ENCODE results near the gene ZBTB16.

- TF ChIP-seq, protein P1, sequence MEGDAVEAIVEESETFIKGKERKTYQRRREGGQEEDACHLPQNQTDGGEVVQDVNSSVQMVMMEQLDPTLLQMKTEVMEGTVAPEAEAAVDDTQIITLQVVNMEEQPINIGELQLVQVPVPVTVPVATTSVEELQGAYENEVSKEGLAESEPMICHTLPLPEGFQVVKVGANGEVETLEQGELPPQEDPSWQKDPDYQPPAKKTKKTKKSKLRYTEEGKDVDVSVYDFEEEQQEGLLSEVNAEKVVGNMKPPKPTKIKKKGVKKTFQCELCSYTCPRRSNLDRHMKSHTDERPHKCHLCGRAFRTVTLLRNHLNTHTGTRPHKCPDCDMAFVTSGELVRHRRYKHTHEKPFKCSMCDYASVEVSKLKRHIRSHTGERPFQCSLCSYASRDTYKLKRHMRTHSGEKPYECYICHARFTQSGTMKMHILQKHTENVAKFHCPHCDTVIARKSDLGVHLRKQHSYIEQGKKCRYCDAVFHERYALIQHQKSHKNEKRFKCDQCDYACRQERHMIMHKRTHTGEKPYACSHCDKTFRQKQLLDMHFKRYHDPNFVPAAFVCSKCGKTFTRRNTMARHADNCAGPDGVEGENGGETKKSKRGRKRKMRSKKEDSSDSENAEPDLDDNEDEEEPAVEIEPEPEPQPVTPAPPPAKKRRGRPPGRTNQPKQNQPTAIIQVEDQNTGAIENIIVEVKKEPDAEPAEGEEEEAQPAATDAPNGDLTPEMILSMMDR (optimal IDR thresholded peaks at IDR 0.05 in 1 of 3, IDR thresholded peaks at IDR 0.05 in 1 of 3, conservative IDR thresholded peaks at IDR 0.05 in 1 of 3; ENCODE audit: extremely low read depth in 1 of 3, insufficient read depth in 2 of 3, low read length in 3 of 3) = no peak
- TF ChIP-seq EZH2 (IDR thresholded peaks at IDR 0.05; ENCODE audit: low read length) = no peak
Measured at GRCh38 chr11:114147375-114148012, 88.0 kb downstream of the ZBTB16 start.
